GM10248 (cell line): ENCODE measurements around the gene CAPN15.

Experiments
- CTCF ChIA-PET: fragments of 300-600 bp; sonication (Branson Sonifier 250); formaldehyde crosslinking; extraction: SDS; loops from one replicate; lab custom pipeline; 2021; ENCODE audit warnings: antibody characterized with exemption; lab: Yijun Ruan, JAX
- POLR2A ChIA-PET: fragments of 350-650 bp; sonication (Branson Sonifier 250); formaldehyde crosslinking; extraction: SDS; loops from one replicate; lab custom pipeline; 2020; ENCODE audit warnings: antibody characterized with exemption; lab: Yijun Ruan, JAX
- DNase-seq: peaks from one replicate; pipeline ENCODE4 v3.0.0; 2012; ENCODE audit errors: extremely low spot score
- TF ChIP-seq, protein P1 (sequence below): IDR thresholded peaks from 2 replicates; pipeline ENCODE4 v1.5.1; 2012; ENCODE audit warnings: mild to moderate bottlenecking, low read depth; ENCODE audit errors: extremely low read depth, missing control alignments, control extremely low read depth

CAPN15 gene

DNA sequence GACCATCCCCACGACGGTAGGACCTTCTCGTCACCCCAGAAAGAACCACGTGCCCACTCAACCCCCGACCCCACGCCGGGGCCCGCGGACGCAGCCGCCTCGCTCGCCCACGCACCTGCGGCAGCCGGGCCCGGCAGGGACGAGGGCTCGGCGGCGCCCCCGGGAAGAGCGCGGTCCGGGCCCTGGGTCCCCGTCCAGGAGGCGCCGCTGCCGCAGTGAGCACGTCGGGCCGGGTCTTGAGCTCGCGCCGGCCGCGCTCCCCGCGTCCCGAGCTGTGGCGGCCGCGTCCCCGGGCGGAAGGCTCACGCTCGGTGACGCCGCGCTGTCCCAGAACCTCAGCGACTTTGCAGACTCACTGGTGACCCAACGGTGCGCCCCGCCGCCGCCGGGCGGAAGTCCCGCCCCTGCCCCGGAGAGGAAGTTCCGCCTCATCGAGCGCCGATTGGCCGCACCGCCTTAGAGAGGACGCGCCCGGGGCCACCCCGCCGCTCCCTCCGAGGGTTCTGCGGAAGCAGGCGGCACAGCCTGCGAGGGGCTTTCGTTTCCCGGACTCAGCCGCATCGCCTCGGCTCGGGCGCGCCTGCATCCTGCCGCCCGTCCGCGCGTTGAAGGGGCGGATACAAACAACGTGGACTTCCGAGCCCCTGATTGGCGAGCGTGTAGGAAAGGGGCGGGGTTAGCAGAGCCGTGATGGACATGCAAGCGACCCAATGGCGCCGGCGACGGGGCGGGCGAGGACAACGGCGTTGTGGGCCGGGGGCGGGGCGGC lies 61.6 kb downstream of the CAPN15 start:
- peak; percentile 92 for DNase-seq
- POLR2A ChIA-PET: no interaction called here
- CTCF ChIA-PET: interaction anchor here (1.2 to 2.5 kb wide), 2 partner anchors 14 to 17 kb away, joined by 3 to 6 read pairs; no protein-coding TSS in a partner anchor
- TF ChIP-seq, protein P1, sequence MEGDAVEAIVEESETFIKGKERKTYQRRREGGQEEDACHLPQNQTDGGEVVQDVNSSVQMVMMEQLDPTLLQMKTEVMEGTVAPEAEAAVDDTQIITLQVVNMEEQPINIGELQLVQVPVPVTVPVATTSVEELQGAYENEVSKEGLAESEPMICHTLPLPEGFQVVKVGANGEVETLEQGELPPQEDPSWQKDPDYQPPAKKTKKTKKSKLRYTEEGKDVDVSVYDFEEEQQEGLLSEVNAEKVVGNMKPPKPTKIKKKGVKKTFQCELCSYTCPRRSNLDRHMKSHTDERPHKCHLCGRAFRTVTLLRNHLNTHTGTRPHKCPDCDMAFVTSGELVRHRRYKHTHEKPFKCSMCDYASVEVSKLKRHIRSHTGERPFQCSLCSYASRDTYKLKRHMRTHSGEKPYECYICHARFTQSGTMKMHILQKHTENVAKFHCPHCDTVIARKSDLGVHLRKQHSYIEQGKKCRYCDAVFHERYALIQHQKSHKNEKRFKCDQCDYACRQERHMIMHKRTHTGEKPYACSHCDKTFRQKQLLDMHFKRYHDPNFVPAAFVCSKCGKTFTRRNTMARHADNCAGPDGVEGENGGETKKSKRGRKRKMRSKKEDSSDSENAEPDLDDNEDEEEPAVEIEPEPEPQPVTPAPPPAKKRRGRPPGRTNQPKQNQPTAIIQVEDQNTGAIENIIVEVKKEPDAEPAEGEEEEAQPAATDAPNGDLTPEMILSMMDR: no peak

DNA sequence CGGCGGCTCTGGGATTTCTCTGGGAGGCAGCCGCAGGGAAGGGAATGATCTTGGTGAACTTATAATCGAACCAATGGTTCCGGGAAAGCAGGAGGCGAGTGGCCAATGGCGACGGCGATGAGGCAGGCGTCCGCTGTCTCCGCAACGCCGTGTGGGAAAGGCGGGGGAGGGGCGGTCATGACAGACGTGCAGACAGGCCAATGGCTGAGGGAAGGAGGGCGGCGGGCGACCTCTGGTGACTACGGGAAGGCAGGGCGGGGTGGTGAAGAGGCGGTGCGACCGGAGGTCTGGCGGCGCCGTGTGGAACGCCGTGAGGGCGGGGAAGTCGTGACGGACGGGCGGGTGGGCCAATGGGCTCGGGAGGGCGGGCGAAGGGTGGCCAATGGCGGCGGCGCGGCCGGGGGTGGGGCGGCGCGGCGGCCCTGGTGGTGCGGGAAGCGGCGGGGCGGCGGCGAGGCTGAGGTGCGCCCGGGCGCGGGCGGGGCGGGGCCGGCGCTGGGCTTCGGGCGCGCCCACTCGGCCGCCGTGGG lies 62.2 kb downstream of the CAPN15 start, which contains the start of gene RAB40C:
Gene RAB40C (plus strand): TSS at position 409 of the 530 bp plus-strand sequence. CDS start 226 bp downstream, outside the sequence.
- POLR2A ChIA-PET: no interaction called here

DNA sequence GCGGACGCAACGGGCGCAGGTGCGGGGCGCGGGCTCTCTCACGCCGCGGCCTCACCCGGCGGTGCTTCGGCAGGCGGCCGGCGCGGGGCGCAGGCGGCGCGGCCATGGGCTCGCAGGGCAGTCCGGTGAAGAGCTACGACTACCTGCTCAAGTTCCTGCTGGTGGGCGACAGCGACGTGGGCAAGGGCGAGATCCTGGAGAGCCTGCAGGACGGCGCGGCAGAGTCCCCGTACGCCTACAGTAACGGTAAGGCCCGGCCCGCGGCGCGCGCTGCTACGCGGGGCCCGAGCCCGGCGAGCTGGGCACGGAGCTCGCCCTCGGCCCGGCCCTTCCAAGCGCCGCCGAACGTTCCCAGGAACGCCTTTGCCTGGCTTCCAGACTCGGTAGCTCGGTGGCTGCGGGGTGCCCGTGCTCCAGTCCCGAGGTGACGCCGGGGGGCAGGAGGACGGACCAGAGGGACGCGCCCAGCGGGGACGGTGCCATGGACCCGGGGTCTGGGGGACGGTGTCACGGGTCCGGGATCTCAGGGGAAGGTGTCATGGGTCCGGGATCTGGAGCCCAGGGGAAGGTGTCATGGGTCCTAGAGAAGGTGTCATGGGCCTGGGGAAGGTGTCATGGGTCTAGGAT lies 62.8 kb downstream of the CAPN15 start:
- DNase-seq: no peak
- CTCF ChIA-PET: interaction anchor here (0.9 to 1.3 kb wide), 2 partner anchors 17 to 483 kb away, joined by 3 read pairs; no protein-coding TSS in a partner anchor
- TF ChIP-seq, protein P1: peak; percentile 13
- POLR2A ChIA-PET: no interaction called here

More for the DNA sequence above, 62.2 kb downstream of the CAPN15 start, which contains the start of gene RAB40C:
- peak; percentile 99 for DNase-seq
- CTCF ChIA-PET: interaction anchor here (0.9 to 1.3 kb wide), 2 partner anchors 16 to 483 kb away, joined by 3 read pairs; no protein-coding TSS in a partner anchor
- TF ChIP-seq, protein P1: peak; percentile 17

DNA sequence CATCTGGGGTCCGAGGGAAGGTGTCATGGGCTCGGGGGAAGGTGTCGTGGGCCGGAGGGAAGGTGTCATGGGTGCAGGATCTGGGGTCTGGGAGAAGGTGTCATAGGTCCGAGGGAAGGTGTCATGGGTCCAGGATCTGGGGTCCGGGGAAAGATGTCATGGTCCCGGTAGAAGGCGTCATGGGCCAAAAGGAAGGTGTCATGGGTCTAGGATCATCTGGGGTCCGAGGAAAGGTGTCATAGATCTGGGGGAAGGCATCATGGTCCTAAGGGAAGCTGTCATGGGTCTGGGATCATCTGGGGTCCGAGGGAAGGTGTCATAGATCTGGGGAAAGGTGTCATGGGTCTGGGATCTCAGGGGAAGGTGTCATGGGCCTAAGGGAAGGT lies 63.3 kb downstream of the CAPN15 start:
- no peak for DNase-seq
- TF ChIP-seq, protein P1: no peak
- ChIA-PET CTCF (interaction anchor here (0.9 to 1.3 kb wide), 2 partner anchors 18 to 484 kb away, joined by 3 read pairs; no protein-coding TSS in a partner anchor), POLR2A (no interaction called here)

DNA sequence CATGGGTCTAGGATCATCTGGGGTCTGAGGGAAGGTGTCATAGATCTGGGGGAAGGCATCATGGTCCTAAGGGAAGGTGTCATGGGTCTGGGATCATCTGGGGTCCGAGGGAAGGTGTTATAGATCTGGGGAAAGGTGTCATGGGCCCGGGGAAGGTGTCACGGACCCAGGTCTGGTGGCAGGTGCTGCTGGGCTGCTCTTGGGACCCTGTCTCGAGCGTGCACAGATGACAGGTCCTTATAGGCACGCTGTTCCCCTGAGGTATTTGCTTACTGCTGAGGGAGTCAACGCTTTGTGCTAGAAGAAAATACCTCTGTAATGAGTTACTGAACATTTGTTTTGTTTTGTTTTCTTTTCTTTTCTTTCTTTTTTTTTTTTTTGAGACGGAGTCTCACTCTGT lies 63.7 kb downstream of the CAPN15 start:
- no peak for DNase-seq
- ChIA-PET CTCF (no interaction called here), POLR2A (no interaction called here)
- TF ChIP-seq, protein P1: no peak

DNA sequence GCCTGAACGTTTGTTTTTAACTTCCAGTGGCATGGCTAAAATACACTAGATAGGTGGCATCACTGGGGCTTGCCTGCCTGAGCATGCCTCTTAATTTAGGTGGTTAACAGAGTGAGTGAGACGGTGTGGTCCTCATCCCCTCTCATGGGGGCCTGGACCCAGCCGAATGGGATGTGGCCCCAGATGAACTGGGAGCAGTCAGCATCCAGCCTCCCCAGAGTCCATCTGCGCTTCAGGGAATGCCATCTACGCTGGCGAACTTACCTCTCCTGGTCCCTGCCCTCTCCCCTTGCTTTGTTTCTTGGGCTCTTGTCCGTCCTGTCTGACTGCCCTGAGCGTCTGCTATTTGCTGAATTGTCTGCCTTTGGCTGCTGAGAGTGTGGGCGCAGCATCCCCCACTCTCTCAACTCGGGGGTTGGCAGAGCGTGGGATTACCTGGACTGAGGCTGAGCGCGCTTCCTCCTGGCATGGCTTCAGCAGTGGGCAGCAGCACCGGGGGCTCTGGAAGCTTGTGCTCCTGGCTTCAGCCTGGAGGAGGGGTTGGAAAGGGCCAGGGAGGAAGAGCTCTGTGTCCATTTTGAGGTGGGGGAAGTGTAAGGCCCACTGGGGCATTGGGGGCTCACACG lies 64.5 kb downstream of the CAPN15 start:
- DNase-seq: no peak
- ChIA-PET CTCF (no interaction called here), POLR2A (no interaction called here)
- TF ChIP-seq, protein P1: no peak
